Sigmoid colon (tissue), 3 donors: ENCODE results near the gene CTCF.

Source experiments
- POLR2A ChIP-seq, 2 donors: fragments of 450-650 bp; IDR thresholded peaks; one replicate each; pipeline ENCODE4 v1.6.1; 2016; ENCODE audit warnings: antibody characterized with exemption in 2 of 2, mild to moderate bottlenecking in 2 of 2, moderate library complexity in 2 of 2
- TF ChIP-seq, protein P1 (sequence below), 4 experiments: fragments of 450-650 bp in 3 of 4; fragments of 200-600 bp in 1 of 4; IDR thresholded peaks; one replicate each; pipeline ENCODE4 v1.5.1; 2016 to 2019; ENCODE audit warnings: antibody characterized with exemption in 4 of 4, mild to moderate bottlenecking in 3 of 4, moderate library complexity in 2 of 4

GRCh38 chr16:67658849-67659674 lies 96.7 kb downstream of the CTCF start:
- TF ChIP-seq, protein P1, sequence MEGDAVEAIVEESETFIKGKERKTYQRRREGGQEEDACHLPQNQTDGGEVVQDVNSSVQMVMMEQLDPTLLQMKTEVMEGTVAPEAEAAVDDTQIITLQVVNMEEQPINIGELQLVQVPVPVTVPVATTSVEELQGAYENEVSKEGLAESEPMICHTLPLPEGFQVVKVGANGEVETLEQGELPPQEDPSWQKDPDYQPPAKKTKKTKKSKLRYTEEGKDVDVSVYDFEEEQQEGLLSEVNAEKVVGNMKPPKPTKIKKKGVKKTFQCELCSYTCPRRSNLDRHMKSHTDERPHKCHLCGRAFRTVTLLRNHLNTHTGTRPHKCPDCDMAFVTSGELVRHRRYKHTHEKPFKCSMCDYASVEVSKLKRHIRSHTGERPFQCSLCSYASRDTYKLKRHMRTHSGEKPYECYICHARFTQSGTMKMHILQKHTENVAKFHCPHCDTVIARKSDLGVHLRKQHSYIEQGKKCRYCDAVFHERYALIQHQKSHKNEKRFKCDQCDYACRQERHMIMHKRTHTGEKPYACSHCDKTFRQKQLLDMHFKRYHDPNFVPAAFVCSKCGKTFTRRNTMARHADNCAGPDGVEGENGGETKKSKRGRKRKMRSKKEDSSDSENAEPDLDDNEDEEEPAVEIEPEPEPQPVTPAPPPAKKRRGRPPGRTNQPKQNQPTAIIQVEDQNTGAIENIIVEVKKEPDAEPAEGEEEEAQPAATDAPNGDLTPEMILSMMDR (IDR thresholded peaks at IDR 0.05): no peak
- TF ChIP-seq POLR2A (IDR thresholded peaks at IDR 0.05): no peak
